ENCODE results near the gene CALU.

Gene CALU

DNA sequence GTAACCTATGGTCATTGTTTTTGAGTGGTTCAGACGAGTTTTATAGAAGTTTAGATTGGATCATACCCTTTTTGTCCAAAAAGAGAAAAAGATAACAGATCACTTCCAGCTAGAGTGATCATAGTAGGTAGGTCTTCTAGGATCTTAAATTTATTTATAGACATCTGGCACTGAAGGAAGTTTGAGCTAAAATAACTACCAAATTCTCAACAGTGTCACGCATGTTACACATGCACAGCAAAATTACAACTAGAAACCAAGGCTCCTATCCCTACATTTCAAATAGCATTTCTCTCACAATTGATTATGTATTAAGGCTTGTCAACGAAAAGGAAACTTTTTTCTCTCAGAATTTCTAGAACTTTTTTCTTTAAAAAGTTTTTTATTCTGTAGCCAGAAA lies 2.3 kb downstream of the CALU start:
- Histone ChIP-seq H3K27ac (ENCODE audit: low read length) (no peak overlapping the region), H3K4me2 (ENCODE audit: insufficient read depth, low read length) (peak overlapping the region; percentile 89; the same call in 1 of the 2 replicates), H3K4me3 (ENCODE audit: low read depth in 1 of 2, low read length in 2 of 2) (no peak overlapping the region), H2AFZ (ENCODE audit: low read depth, low read length) (no peak overlapping the region), H3K27me3 (ENCODE audit: insufficient read depth, low read length, poor library complexity) (no peaks in the 10 kb centered on the region), H3K9ac (ENCODE audit: low read depth, low read length) (peak overlapping the region; percentile 84; the same call in 1 of the 2 replicates), H3K36me3 (ENCODE audit: insufficient read depth, low read length) (peaks cover 11% of the 10 kb centered on the region), H4K20me1 (ENCODE audit: insufficient read depth, low read length) (peaks cover 57% of the 10 kb centered on the region), H3K9me3 (ENCODE audit: insufficient read depth, low read length, severe bottlenecking) (no peaks in the 10 kb centered on the region), H3K79me2 (ENCODE audit: insufficient read depth, low read length) (peaks cover 73% of the 10 kb centered on the region), H3K4me1 (ENCODE audit: insufficient read depth, low read length) (peaks cover 39% of the 10 kb centered on the region)
- DNase-seq (no peak), ATAC-seq (ENCODE audit: insufficient read depth, low read depth) (no peak)
- TF ChIP-seq, protein P1, sequence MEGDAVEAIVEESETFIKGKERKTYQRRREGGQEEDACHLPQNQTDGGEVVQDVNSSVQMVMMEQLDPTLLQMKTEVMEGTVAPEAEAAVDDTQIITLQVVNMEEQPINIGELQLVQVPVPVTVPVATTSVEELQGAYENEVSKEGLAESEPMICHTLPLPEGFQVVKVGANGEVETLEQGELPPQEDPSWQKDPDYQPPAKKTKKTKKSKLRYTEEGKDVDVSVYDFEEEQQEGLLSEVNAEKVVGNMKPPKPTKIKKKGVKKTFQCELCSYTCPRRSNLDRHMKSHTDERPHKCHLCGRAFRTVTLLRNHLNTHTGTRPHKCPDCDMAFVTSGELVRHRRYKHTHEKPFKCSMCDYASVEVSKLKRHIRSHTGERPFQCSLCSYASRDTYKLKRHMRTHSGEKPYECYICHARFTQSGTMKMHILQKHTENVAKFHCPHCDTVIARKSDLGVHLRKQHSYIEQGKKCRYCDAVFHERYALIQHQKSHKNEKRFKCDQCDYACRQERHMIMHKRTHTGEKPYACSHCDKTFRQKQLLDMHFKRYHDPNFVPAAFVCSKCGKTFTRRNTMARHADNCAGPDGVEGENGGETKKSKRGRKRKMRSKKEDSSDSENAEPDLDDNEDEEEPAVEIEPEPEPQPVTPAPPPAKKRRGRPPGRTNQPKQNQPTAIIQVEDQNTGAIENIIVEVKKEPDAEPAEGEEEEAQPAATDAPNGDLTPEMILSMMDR (IDR thresholded peaks at IDR 0.05; ENCODE audit: borderline replicate concordance, extremely low read depth, low read length, poor library complexity, severe bottlenecking): no peak

DNA sequence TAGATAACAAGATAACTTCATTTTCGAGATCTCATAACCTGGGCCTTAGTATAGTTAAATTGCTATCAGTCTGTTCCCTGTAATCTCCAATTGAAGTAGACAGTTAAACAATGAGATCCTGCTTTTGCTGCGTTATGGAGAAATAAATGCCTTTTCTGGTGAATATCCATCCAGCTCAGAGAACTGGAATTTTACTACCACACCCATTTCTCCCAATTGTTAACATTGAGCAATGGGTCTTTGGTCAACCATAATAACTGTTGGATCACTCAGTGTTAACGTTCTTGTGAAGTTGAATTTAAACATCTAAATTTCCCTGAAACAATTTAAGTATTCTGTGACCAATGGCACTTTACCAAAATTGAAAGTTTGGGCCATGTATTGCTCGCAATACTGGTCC lies 3.0 kb downstream of the CALU start:
- TF ChIP-seq EZH2 (IDR thresholded peaks at IDR 0.05; ENCODE audit: borderline replicate concordance, low read depth, low read length, severe bottlenecking): no peak
- TF ChIP-seq, protein P1 (IDR thresholded peaks at IDR 0.05; ENCODE audit: borderline replicate concordance, extremely low read depth, low read length, poor library complexity, severe bottlenecking): no peak
- peaks cover 81% of the 10 kb centered on the region for H3K79me2 ChIP-seq (ENCODE audit: insufficient read depth, low read length)
- H3K4me2 ChIP-seq (ENCODE audit: insufficient read depth, low read length): 0 out of 2 replicates have a peak overlapping the region, but pooled peaks have one; percentile 0
- no peak for ATAC-seq (ENCODE audit: insufficient read depth, low read depth)
- peaks cover 11% of the 10 kb centered on the region for H3K36me3 ChIP-seq (ENCODE audit: insufficient read depth, low read length)
- no peak for DNase-seq
- no peak overlapping the region for H3K9ac ChIP-seq (ENCODE audit: low read depth, low read length)
- H3K4me1 ChIP-seq (ENCODE audit: insufficient read depth, low read length): peaks cover 39% of the 10 kb centered on the region
- peaks cover 62% of the 10 kb centered on the region for H4K20me1 ChIP-seq (ENCODE audit: insufficient read depth, low read length)
- H3K27ac ChIP-seq (ENCODE audit: low read length): no peak overlapping the region
- no peak overlapping the region for H3K4me3 ChIP-seq (ENCODE audit: low read depth in 1 of 2, low read length in 2 of 2)
- H3K9me3 ChIP-seq (ENCODE audit: insufficient read depth, low read length, severe bottlenecking): no peaks in the 10 kb centered on the region
- H3K27me3 ChIP-seq (ENCODE audit: insufficient read depth, low read length, poor library complexity): no peaks in the 10 kb centered on the region
- no peak overlapping the region for H2AFZ ChIP-seq (ENCODE audit: low read depth, low read length)

DNA sequence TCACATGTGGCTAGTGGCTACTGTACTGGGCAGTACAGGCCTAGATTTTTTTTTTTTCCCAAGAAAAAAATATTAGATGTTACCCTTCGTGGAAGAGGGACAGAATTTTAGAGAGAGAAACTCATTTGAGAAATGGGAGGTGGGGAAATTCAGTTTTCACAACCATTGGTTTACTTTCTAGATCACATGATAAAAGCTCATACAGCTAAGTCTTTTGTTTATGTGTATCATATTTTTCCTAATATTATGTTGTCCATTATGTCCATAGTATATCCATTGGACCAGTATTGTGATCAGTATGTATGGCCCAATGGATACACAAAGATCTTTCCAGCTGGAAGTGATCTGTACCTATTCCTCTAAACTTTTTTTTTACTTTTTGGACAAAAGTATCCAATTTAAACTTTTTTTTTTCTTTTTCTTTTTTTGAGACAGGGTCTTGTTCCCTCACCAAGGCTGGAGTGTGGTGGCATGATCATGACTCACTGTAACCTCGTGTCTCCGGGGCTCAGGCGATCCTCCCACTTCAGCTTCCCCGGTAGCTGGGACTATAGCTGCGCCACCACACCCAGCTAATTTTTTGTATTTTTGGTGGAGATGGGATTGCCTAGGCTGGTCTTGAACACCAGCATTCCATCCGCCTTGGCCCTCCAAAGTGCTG lies 4.1 kb downstream of the CALU start:
- Histone ChIP-seq H3K4me3 (ENCODE audit: low read depth in 1 of 2, low read length in 2 of 2) (no peak overlapping the region), H3K4me2 (ENCODE audit: insufficient read depth, low read length) (0 out of 2 replicates have a peak overlapping the region, but pooled peaks have one; percentile 5), H3K4me1 (ENCODE audit: insufficient read depth, low read length) (peaks cover 37% of the 10 kb centered on the region), H3K27ac (ENCODE audit: low read length) (no peak overlapping the region), H3K27me3 (ENCODE audit: insufficient read depth, low read length, poor library complexity) (no peaks in the 10 kb centered on the region), H4K20me1 (ENCODE audit: insufficient read depth, low read length) (peaks cover 69% of the 10 kb centered on the region), H3K79me2 (ENCODE audit: insufficient read depth, low read length) (peaks cover 91% of the 10 kb centered on the region), H3K36me3 (ENCODE audit: insufficient read depth, low read length) (peaks cover 18% of the 10 kb centered on the region), H3K9ac (ENCODE audit: low read depth, low read length) (no peak overlapping the region), H3K9me3 (ENCODE audit: insufficient read depth, low read length, severe bottlenecking) (no peaks in the 10 kb centered on the region), H2AFZ (ENCODE audit: low read depth, low read length) (no peak overlapping the region)
- DNase-seq: no peak
- ATAC-seq (ENCODE audit: insufficient read depth, low read depth): no peak
- no peak for TF ChIP-seq EZH2 (IDR thresholded peaks at IDR 0.05; ENCODE audit: borderline replicate concordance, low read depth, low read length, severe bottlenecking)
- TF ChIP-seq, protein P1 (IDR thresholded peaks at IDR 0.05; ENCODE audit: borderline replicate concordance, extremely low read depth, low read length, poor library complexity, severe bottlenecking): no peak
